Loucy (cell line): Measurements from ENCODE around the gene FGF14.

ENCODE experiments used
- H2AFZ ChIP-seq: fragments of 200-600 bp; sonication (generic); 2 replicates; pipeline ENCODE4 v1.6.0; 2016; ENCODE audit warnings: antibody characterized with exemption, mild to moderate bottlenecking, low read length, moderate library complexity
- H3F3A ChIP-seq: fragments of 200-600 bp; 2 replicates; pipeline ENCODE4 v1.6.0; 2016; ENCODE audit warnings: antibody characterized with exemption, low read depth, mild to moderate bottlenecking
- H3K27me3 ChIP-seq: fragments of 200-600 bp; sonication (generic); 2 replicates; pipeline ENCODE4 v1.6.1; 2014; ENCODE audit warnings: low read length, mild to moderate bottlenecking; ENCODE audit not compliant: insufficient read depth, poor library complexity, severe bottlenecking
- H3K36me3 ChIP-seq: fragments of 200-600 bp; sonication (generic); 2 replicates; pipeline ENCODE4 v1.6.1; 2016; ENCODE audit warnings: low read length; ENCODE audit not compliant: insufficient read depth
- H3K4me1 ChIP-seq: fragments of 200-600 bp; sonication (generic); 2 replicates; pipeline ENCODE4 v1.5.1; 2014; ENCODE audit warnings: low read length, mild to moderate bottlenecking; ENCODE audit not compliant: insufficient read depth, poor library complexity, severe bottlenecking
- H3K4me2 ChIP-seq: fragments of 200-600 bp; sonication (generic); 2 replicates; pipeline ENCODE4 v1.6.0; 2014; ENCODE audit warnings: antibody characterized with exemption, low read length, low read depth, mild to moderate bottlenecking; ENCODE audit not compliant: poor library complexity, severe bottlenecking
- H3K4me3 ChIP-seq: fragments of 200-600 bp; sonication (generic); 2 replicates; pipeline ENCODE4 v1.5.1; 2014; ENCODE audit warnings: low read length, mild to moderate bottlenecking, mixed read lengths; ENCODE audit not compliant: poor library complexity, severe bottlenecking
- H3K79me2 ChIP-seq: fragments of 200-600 bp; sonication (generic); 2 replicates; pipeline ENCODE4 v1.6.1; 2014; ENCODE audit warnings: low read length; ENCODE audit not compliant: insufficient read depth
- H3K9ac ChIP-seq: fragments of 200-600 bp; sonication (generic); 2 replicates; pipeline ENCODE4 v1.6.0; 2014; ENCODE audit warnings: mild to moderate bottlenecking, low read depth, low read length, moderate library complexity; ENCODE audit not compliant: poor library complexity, severe bottlenecking
- H3K9me2 ChIP-seq: fragments of 200-600 bp; sonication (generic); replicated peaks from 2 replicates; pipeline ENCODE4 v1.6.1; 2016; ENCODE audit warnings: low read depth, low read length, mixed read lengths
- H3K9me3 ChIP-seq: fragments of 200-600 bp; sonication (generic); 2 replicates; pipeline ENCODE4 v1.6.1; 2014; ENCODE audit warnings: mild to moderate bottlenecking, antibody characterized with exemption, low read length, low read depth; ENCODE audit not compliant: insufficient read depth
- H4K20me1 ChIP-seq: fragments of 200-600 bp; sonication (generic); 2 replicates; pipeline ENCODE4 v1.6.0; 2014; ENCODE audit warnings: antibody characterized with exemption, low read length, mild to moderate bottlenecking; ENCODE audit not compliant: insufficient read depth, poor library complexity, severe bottlenecking
- EZH2phosphoT487 ChIP-seq: fragments of 200-600 bp; IDR thresholded peaks from 2 replicates; pipeline ENCODE4 v1.6.1; 2018; ENCODE audit warnings: antibody characterized with exemption, mild to moderate bottlenecking, moderate library complexity, borderline replicate concordance
- TF ChIP-seq, protein P1 (sequence below): fragments of 200-600 bp; sonication (generic); conservative IDR thresholded peaks from 2 replicates; pipeline ENCODE4 v1.5.1; 2014; ENCODE audit warnings: mild to moderate bottlenecking, antibody characterized with exemption, low read length

FGF14 gene

GRCh38 chr13:101828119-101828518 is 573.7 kb downstream of the FGF14 start:
- Histone ChIP-seq H3K9me3 (peaks cover 3% of the 10 kb centered on the region; the same call in 1 of the 2 replicates), H3F3A (no peaks in the 10 kb centered on the region), H3K4me1 (no peaks in the 10 kb centered on the region), H3K4me2 (no peak overlapping the region), H3K4me3 (no peak overlapping the region), H4K20me1 (no peaks in the 10 kb centered on the region), H3K36me3 (no peaks in the 10 kb centered on the region), H2AFZ (no peak overlapping the region), H3K79me2 (no peaks in the 10 kb centered on the region), H3K9ac (no peak overlapping the region), H3K9me2 (no peaks in the 10 kb centered on the region), H3K27me3 (no peaks in the 10 kb centered on the region)
- TF ChIP-seq, protein P1, sequence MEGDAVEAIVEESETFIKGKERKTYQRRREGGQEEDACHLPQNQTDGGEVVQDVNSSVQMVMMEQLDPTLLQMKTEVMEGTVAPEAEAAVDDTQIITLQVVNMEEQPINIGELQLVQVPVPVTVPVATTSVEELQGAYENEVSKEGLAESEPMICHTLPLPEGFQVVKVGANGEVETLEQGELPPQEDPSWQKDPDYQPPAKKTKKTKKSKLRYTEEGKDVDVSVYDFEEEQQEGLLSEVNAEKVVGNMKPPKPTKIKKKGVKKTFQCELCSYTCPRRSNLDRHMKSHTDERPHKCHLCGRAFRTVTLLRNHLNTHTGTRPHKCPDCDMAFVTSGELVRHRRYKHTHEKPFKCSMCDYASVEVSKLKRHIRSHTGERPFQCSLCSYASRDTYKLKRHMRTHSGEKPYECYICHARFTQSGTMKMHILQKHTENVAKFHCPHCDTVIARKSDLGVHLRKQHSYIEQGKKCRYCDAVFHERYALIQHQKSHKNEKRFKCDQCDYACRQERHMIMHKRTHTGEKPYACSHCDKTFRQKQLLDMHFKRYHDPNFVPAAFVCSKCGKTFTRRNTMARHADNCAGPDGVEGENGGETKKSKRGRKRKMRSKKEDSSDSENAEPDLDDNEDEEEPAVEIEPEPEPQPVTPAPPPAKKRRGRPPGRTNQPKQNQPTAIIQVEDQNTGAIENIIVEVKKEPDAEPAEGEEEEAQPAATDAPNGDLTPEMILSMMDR: no peak
- no peak for TF ChIP-seq EZH2phosphoT487

DNA sequence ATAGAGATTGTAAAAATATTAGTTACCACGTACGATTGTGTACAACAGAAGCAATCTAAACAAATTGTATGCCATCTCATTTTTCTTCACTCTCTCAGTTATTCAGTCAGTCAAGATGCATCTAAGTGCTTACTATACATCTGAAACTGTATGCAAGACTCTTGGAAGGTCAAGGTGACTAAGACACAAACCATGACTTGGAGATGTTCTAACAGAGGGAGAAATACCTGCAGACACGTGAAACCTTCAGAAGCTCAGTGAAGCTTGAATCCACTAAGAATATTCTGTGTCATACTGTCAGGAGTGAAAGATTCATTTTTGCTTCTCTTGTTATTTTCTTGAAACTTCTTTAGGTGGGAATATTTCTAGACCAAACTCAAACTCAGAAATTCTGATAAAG is 584.0 kb downstream of the FGF14 start:
- H3K4me1 ChIP-seq: no peaks in the 10 kb centered on the region
- no peaks in the 10 kb centered on the region for H3K9me3 ChIP-seq

DNA sequence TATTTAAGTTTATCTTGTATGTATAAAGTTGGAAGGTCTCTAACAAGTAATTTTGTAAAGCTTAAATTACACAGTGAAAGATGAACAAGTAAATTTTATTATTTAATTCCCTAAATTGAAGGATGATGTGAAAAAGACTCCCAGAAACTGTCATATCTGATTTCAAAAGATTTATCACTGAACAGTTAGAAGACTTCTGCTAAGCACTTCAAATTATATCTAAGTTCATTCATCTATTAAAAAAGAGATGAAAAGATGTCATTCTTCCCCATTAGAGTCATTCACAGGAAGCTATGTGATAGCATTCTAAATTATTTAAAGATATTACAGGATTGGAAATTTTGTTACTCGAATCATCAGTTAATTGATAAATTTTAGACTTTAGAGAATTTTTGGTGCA is 590.0 kb downstream of the FGF14 start:
- Histone ChIP-seq H3F3A (no peaks in the 10 kb centered on the region), H3K9ac (no peak overlapping the region), H3K27me3 (no peaks in the 10 kb centered on the region), H3K36me3 (no peaks in the 10 kb centered on the region), H3K4me3 (no peak overlapping the region), H4K20me1 (no peaks in the 10 kb centered on the region), H2AFZ (no peak overlapping the region), H3K9me2 (no peaks in the 10 kb centered on the region), H3K4me2 (no peak overlapping the region), H3K4me1 (no peaks in the 10 kb centered on the region), H3K79me2 (no peaks in the 10 kb centered on the region), H3K9me3 (no peaks in the 10 kb centered on the region)
- TF ChIP-seq, protein P1: no peak
- TF ChIP-seq EZH2phosphoT487: no peak

More for the DNA sequence above, 584.0 kb downstream of the FGF14 start:
- no peak overlapping the region for H2AFZ ChIP-seq
- no peaks in the 10 kb centered on the region for H3K27me3 ChIP-seq
- no peaks in the 10 kb centered on the region for H3K9me2 ChIP-seq
- no peak overlapping the region for H3K4me2 ChIP-seq
- TF ChIP-seq, protein P1: no peak
- TF ChIP-seq EZH2phosphoT487: no peak
- no peaks in the 10 kb centered on the region for H3K79me2 ChIP-seq
- no peaks in the 10 kb centered on the region for H3K36me3 ChIP-seq
- no peak overlapping the region for H3K4me3 ChIP-seq
- no peaks in the 10 kb centered on the region for H3F3A ChIP-seq
- no peaks in the 10 kb centered on the region for H4K20me1 ChIP-seq
- H3K9ac ChIP-seq: no peak overlapping the region
